DMS79 (cell line): Measurements from ENCODE around the gene CAPN6.

Experiments
- DNase-seq: peaks from one replicate; lab custom pipeline; 2025; lab: John Stamatoyannopoulos, UW

Gene CAPN6

DNA sequence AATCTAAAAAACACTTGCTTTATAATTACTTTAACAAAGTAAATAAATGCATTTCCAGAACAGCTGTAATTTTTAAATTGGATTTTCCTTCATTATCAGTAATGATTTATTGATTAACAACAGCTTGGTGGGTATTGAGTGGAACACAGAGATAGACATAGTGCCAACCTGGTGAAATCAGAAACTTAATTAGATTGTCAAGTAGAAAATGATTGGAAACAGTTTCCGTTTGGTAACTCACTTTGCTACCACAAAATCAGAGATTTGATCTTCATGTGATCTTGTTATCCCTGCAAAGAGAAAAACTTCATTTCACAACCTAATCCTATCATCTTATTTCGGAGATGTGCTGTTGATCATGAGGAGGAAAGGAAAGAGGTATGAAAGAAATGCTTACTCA, 70.8 kb downstream of the CAPN6 start:
- DNase-seq = no peak
